ENCODE data around the gene IFITM10. TPM values are rescaled to one million over a fixed set of nuclear protein-coding genes. Genes with fewer than 3 reads are reported as not detected.

IFITM10 gene
- total RNA-seq, 1 donor from 2014 or later: 3.4 TPM

DNA sequence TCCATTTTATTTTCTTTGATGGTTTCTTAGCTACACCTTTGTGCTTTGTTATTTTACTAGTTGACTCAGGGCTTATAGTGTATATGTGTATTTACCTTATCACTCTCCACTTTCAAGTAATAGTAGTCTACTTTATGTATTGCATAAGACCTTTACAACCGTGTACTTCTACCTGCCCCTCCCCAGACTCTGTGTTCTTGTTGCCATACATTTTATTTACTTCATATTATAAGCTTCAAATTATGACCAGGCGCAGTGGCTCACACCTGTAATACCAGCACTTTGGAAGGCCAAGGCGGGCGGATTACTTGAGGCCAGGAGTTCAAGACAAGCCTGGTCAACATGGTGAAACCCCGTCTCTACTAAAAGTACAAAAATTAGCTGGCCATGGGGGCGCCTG is 41.5 kb upstream of the IFITM10 start:
- no peak for DNase-seq (ENCODE audit: extremely low spot score, unreplicated experiment)
- H3K36me3 Mint-ChIP-seq: no peaks in the 10 kb centered on the region
- H3K4me1 Mint-ChIP-seq (ENCODE audit: unreplicated experiment): peaks cover 8% of the 10 kb centered on the region
- TF ChIP-seq, protein P1, sequence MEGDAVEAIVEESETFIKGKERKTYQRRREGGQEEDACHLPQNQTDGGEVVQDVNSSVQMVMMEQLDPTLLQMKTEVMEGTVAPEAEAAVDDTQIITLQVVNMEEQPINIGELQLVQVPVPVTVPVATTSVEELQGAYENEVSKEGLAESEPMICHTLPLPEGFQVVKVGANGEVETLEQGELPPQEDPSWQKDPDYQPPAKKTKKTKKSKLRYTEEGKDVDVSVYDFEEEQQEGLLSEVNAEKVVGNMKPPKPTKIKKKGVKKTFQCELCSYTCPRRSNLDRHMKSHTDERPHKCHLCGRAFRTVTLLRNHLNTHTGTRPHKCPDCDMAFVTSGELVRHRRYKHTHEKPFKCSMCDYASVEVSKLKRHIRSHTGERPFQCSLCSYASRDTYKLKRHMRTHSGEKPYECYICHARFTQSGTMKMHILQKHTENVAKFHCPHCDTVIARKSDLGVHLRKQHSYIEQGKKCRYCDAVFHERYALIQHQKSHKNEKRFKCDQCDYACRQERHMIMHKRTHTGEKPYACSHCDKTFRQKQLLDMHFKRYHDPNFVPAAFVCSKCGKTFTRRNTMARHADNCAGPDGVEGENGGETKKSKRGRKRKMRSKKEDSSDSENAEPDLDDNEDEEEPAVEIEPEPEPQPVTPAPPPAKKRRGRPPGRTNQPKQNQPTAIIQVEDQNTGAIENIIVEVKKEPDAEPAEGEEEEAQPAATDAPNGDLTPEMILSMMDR (conservative IDR thresholded peaks at IDR 0.05): no peak
- H3K27ac Mint-ChIP-seq: no peak overlapping the region
- no peaks in the 10 kb centered on the region for H3K9me3 Mint-ChIP-seq
- H3K4me3 Mint-ChIP-seq: no peak overlapping the region
- peaks cover 36% of the 10 kb centered on the region for H3K27me3 Mint-ChIP-seq

GRCh38 chr11:1786466-1786865 is 36.1 kb upstream of the IFITM10 start:
- H3K4me1 Mint-ChIP-seq (ENCODE audit: unreplicated experiment): peaks cover 4% of the 10 kb centered on the region
- H3K27me3 Mint-ChIP-seq: peaks cover 17% of the 10 kb centered on the region
- DNase-seq (ENCODE audit: extremely low spot score, unreplicated experiment): no peak
- H3K4me3 Mint-ChIP-seq: no peak overlapping the region
- TF ChIP-seq, protein P1 (conservative IDR thresholded peaks at IDR 0.05): no peak
- no peaks in the 10 kb centered on the region for H3K36me3 Mint-ChIP-seq
- no peaks in the 10 kb centered on the region for H3K9me3 Mint-ChIP-seq
- no peak overlapping the region for H3K27ac Mint-ChIP-seq

DNA sequence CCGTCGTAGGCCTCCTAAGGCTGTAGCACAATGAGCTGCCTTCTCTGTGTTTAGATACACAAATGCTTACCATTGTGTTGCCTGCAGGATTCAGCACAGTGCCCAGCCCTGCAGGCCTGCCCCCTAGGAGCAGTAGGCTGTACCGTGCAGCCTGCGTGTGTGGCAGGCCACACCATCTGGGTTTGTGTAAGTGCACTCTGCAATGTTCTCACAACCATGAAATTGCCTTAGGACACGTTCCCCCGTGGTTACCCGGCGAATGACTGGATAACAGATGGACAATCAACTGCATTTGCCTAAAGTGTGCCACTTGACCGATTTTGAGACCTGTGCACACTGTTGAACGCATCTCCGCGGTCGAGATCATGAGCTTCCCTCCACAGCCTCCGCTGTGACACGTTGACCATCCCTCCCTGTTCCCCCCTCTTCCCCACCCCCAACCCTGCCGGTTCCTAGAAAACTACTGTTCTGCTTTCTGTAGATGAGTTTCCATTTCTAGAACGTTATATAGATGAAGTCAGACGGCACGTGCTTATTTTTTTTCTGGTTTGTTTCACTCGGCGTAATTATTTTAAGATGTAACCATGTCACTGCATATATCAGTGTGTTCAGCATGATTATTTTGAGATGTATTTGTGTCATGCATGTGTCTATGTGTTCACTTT is 35.5 kb upstream of the IFITM10 start:
- Mint-ChIP-seq H3K27ac (no peak overlapping the region), H3K36me3 (no peaks in the 10 kb centered on the region), H3K4me3 (no peak overlapping the region), H3K4me1 (ENCODE audit: unreplicated experiment) (peaks cover 4% of the 10 kb centered on the region), H3K27me3 (peaks cover 17% of the 10 kb centered on the region), H3K9me3 (no peaks in the 10 kb centered on the region)
- DNase-seq (ENCODE audit: extremely low spot score, unreplicated experiment): no peak
- TF ChIP-seq, protein P1 (conservative IDR thresholded peaks at IDR 0.05): no peak

- Mint-ChIP-seq H3K4me1 (ENCODE audit: unreplicated experiment) (peaks cover 4% of the 10 kb centered on the region), H3K27ac (no peak overlapping the region), H3K27me3 (peaks cover 12% of the 10 kb centered on the region), H3K4me3 (no peak overlapping the region), H3K9me3 (no peaks in the 10 kb centered on the region), H3K36me3 (no peaks in the 10 kb centered on the region)
- DNase-seq (ENCODE audit: extremely low spot score, unreplicated experiment): no peak
- TF ChIP-seq, protein P1 (conservative IDR thresholded peaks at IDR 0.05): no peak
These were observed 34.6 kb upstream of the IFITM10 start for GRCh38 chr11:1784761-1785650.

DNA sequence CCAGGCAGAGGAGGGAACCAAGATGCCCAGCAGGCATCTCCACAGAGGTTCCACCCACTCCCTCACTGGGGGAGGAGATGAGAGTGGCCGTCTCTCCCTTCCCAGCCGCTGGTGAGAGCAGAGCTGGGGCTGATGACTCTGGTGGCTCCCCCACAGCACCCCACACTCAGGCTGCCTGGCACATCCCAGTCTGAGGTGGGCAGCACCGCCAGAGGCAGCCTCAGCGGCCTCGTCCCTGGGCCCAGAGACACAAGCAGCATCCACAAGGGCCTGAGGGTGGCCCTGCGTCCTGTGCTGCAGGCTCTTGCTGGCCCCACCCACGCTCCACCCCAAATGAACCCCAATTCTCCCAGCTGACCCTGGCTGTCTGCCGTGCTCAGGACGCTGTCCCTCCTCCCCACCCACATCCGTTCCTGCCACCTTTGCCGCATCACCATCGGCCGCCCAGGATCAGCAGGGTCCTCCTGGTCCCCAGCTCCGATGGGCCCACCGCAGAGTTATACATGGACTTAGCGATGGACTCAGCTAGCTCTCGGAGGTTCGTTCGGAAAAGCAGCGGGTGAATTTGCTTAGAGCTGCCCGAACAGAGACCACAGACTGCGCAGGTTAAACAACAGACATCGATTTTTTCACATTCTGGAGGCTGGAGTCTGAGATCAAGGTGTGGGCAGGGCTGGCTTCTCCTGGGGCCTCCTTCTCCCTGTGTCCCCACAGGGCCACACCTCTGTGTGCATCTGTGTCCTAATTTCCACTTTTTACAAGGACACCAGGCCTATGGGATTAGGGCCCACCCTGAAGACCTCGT is 33.5 kb upstream of the IFITM10 start:
- TF ChIP-seq, protein P1 (conservative IDR thresholded peaks at IDR 0.05): no peak
- H3K9me3 Mint-ChIP-seq: no peaks in the 10 kb centered on the region
- H3K4me1 Mint-ChIP-seq (ENCODE audit: unreplicated experiment): peaks cover 4% of the 10 kb centered on the region
- peaks cover 12% of the 10 kb centered on the region for H3K27me3 Mint-ChIP-seq
- no peak overlapping the region for H3K27ac Mint-ChIP-seq
- H3K36me3 Mint-ChIP-seq: no peaks in the 10 kb centered on the region
- no peak overlapping the region for H3K4me3 Mint-ChIP-seq
- no peak for DNase-seq (ENCODE audit: extremely low spot score, unreplicated experiment)
